HL-60 (cell line): ENCODE data around the gene NUDT2.
A peak's percentile ranks its signal among the peaks of the same experiment; 100 is the strongest.

ENCODE experiments used
- DNase-seq, 2 experiments: peaks; one replicate each; pipeline ENCODE4 v3.0.0-alpha.2; 2010 to 2020; ENCODE audit warnings: low read depth in 1 of 2, low spot score in 1 of 2
- H3K27ac ChIP-seq: fragments of 250-450 bp; sonication (Bioruptor Pico); replicated peaks from 2 replicates; pipeline ENCODE4 v1.5.1; 2020; ENCODE audit warnings: mild to moderate bottlenecking, moderate library complexity
- H3K27me3 ChIP-seq: fragments of 250-450 bp; sonication (Bioruptor Pico); 2 replicates; pipeline ENCODE4 v1.5.1; 2021; ENCODE audit warnings: mild to moderate bottlenecking, moderate library complexity; ENCODE audit not compliant: insufficient read depth, poor library complexity, severe bottlenecking
- H3K4me3 ChIP-seq: replicated peaks from 2 replicates; pipeline ENCODE4 v1.5.1; 2011; ENCODE audit warnings: mild to moderate bottlenecking, control low read depth, low read length; ENCODE audit not compliant: insufficient read depth
- CTCF ChIP-seq: IDR thresholded peaks from one replicate; pipeline ENCODE4 v1.5.1; 2011; ENCODE audit warnings: low read length, control low read depth, inconsistent platforms; ENCODE audit not compliant: insufficient read depth
- GABPA ChIP-seq: IDR thresholded peaks from 2 replicates; pipeline ENCODE4 v1.6.1; 2012; ENCODE audit warnings: low read depth
- POLR2AphosphoS5 ChIP-seq: IDR thresholded peaks from 2 replicates; pipeline ENCODE4 v1.6.1; 2012; ENCODE audit warnings: low read depth
- REST ChIP-seq: IDR thresholded peaks from 2 replicates; pipeline ENCODE4 v1.6.1; 2012; ENCODE audit warnings: low read depth; ENCODE audit not compliant: insufficient replicate concordance
- SPI1 ChIP-seq: IDR thresholded peaks from 2 replicates; pipeline ENCODE4 v1.6.1; 2012; ENCODE audit warnings: low read depth, mild to moderate bottlenecking, borderline replicate concordance

NUDT2 gene

GRCh38 chr9:34382879-34383278 is 53.5 kb downstream of the NUDT2 start:
- no peak for TF ChIP-seq GABPA
- TF ChIP-seq SPI1, result no peak
- no peak for TF ChIP-seq REST
- no peak for TF ChIP-seq POLR2AphosphoS5
- no peak for TF ChIP-seq CTCF
- no peak overlapping the region for H3K27ac ChIP-seq
- peaks cover 11% of the 10 kb centered on the region for H3K27me3 ChIP-seq
- DNase-seq, result no peak
- H3K4me3 ChIP-seq, result no peak overlapping the region

GRCh38 chr9:34383904-34384303 is 54.5 kb downstream of the NUDT2 start:
- Histone ChIP-seq H3K27me3 (peaks cover 11% of the 10 kb centered on the region), H3K4me3 (no peak overlapping the region), H3K27ac (no peak overlapping the region)
- TF ChIP-seq REST (no peak), POLR2AphosphoS5 (no peak), GABPA (no peak), SPI1 (no peak), CTCF (no peak)
- no peak for DNase-seq

GRCh38 chr9:34384368-34385165 is 55.2 kb downstream of the NUDT2 start:
- Histone ChIP-seq H3K4me3 (no peak overlapping the region), H3K27me3 (peaks cover 11% of the 10 kb centered on the region), H3K27ac (no peak overlapping the region)
- peak in 1 of 2 experiments; percentile 17 for DNase-seq
- TF ChIP-seq SPI1 (no peak), POLR2AphosphoS5 (no peak), CTCF (no peak), REST (no peak), GABPA (no peak)
